Brain microvascular endothelial cell (primary cell): ENCODE measurements around the gene SEC22C.

Source experiments
- DNase-seq: peaks from one replicate; pipeline ENCODE4 v3.0.0-alpha.2; 2020
- H3K27ac ChIP-seq: fragments of 250-450 bp; sonication (Bioruptor Pico); 2 replicates; pipeline ENCODE4 v1.5.1; 2020; ENCODE audit warnings: mild to moderate bottlenecking, moderate library complexity
- H3K27me3 ChIP-seq: fragments of 250-450 bp; sonication (Bioruptor Pico); replicated peaks from 2 replicates; pipeline ENCODE4 v1.5.1; 2020; ENCODE audit warnings: mild to moderate bottlenecking
- H3K36me3 ChIP-seq: fragments of 250-450 bp; sonication (Bioruptor Pico); replicated peaks from 2 replicates; pipeline ENCODE4 v1.5.1; 2020; ENCODE audit warnings: mild to moderate bottlenecking
- H3K4me3 ChIP-seq: 2 replicates; pipeline ENCODE4 v1.5.1; 2011; ENCODE audit warnings: low read depth, mild to moderate bottlenecking, control low read depth, low read length, moderate library complexity
- CTCF ChIP-seq: IDR thresholded peaks from 2 replicates; pipeline ENCODE4 v1.5.1; 2011; ENCODE audit warnings: low read depth, mild to moderate bottlenecking, moderate library complexity, low read length, control low read depth, inconsistent platforms; ENCODE audit errors: missing control alignments
- in situ Hi-C: cut with HindIII; loops from 2 replicates; pipeline ENCODE4 v1.10.0; 2017; ENCODE audit warnings: low sequenced_read_pairs, low pct_ligation_motif_present

SEC22C gene

DNA sequence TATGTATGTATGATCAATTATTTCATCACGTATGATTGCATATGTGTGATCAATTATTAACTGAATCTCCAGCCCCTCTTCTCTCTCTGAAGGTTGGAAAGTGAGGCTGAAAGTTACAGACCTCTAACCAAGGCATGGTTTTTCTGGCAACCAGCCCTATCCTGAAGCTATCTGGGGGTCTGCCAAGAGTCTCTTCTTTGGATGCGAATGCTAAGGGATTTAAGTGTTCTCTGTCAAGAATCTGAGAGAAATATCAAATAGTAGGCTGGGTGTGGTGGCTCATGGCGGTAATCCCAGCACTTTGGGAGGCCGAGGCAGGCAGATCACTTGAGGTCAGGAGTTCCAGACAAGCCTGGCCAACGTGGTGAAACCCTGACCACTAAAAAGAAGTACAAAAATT, 26.8 kb upstream of the SEC22C start:
- no peak for DNase-seq
- in situ Hi-C loops = no loop called here
- no peak for TF ChIP-seq CTCF
- Histone ChIP-seq H3K27ac (no peak overlapping the region), H3K27me3 (no peaks in the 10 kb centered on the region), H3K4me3 (no peak overlapping the region), H3K36me3 (peaks cover 12% of the 10 kb centered on the region)

- H3K36me3 ChIP-seq = peaks cover 10% of the 10 kb centered on the region
- no peak for TF ChIP-seq CTCF
- H3K27me3 ChIP-seq = no peaks in the 10 kb centered on the region
- H3K27ac ChIP-seq = no peak overlapping the region
- no peak overlapping the region for H3K4me3 ChIP-seq
- in situ Hi-C loops = no loop called here
- DNase-seq = no peak
Measured at GRCh38 chr3:42605546-42606173, 23.9 kb upstream of the SEC22C start.

GRCh38 chr3:42602961-42603360, 21.2 kb upstream of the SEC22C start:
- no peak for DNase-seq
- H3K27ac ChIP-seq = no peak overlapping the region
- H3K27me3 ChIP-seq = no peaks in the 10 kb centered on the region
- in situ Hi-C loops = no loop called here
- no peaks in the 10 kb centered on the region for H3K36me3 ChIP-seq
- no peak overlapping the region for H3K4me3 ChIP-seq
- no peak for TF ChIP-seq CTCF

DNA sequence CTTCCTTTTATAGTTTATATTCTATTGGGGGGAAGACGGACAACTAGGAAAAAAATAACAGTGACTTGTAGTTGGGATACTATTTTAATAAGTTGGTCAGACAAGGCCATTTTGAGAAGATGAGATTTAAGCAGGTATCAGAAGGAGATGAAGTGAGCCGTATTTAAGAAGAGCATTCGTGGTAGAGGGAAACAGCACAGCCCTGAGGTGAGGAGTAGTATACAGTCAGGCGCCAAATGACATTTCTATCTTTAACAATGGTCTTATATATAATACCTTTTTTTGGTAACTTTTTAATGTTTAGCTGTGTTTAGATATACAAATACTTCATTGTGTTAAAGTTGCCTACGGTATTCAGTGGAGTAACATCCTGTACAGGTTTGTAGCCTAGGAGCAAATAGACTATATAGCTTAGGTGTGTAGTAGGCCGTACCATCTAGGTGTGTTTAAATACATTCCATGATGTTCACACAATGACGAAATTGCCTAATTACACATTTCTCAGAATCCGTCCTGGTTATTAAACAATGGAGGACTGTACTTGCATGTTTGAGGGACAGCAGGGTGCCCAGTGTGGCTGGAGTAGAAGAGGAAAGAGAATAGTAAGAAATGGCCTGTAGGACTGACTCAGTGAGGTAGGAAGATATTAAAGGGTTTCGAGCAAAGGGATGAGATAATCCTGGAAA, 20.3 kb upstream of the SEC22C start:
- DNase-seq = no peak

DNA sequence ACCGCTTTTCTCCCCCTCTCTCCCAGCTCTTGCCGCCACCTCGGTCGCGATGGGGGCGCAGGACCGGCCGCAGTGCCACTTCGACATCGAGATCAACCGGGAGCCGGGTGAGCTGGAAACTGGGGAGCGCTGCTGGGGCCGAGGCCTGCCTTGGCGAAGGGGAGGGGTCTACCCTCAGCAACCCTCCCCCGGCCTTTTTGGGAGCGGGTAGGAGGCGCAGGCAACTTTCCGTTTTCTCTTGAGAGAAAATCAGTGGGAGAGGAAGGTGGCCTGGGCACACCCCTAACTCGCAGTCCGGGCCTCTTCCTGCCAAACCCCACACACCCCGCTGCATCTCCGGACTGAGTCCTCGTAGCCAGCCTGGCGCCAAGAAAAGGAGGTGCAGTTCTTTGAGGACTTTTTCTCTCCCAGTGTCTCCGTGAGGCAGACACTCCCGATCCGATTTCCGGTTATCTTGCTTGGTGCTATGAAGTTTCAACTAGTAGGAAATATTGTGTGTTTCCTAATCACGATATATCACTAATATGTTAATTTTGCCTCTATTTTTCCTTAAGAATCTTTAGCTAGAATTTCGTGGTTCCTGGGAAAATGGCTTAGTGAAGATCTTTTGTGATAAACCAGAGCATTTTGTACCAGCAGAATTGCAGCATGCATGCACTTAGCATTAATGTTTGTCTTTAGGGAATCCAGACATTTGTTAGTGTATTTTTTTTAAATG, 19.4 kb upstream of the SEC22C start:
- in situ Hi-C loops = no loop called here
- Histone ChIP-seq H3K36me3 (no peaks in the 10 kb centered on the region), H3K4me3 (peak overlapping the region; percentile 88), H3K27me3 (no peaks in the 10 kb centered on the region), H3K27ac (peak overlapping the region; percentile 85)
- peak; percentile 58 for DNase-seq
- peak; percentile 44 for TF ChIP-seq CTCF

More for the DNA sequence above, 20.3 kb upstream of the SEC22C start:
- in situ Hi-C loops = no loop called here
- Histone ChIP-seq H3K36me3 (no peaks in the 10 kb centered on the region), H3K4me3 (peak overlapping the region; percentile 88), H3K27ac (no peak overlapping the region), H3K27me3 (no peaks in the 10 kb centered on the region)
- peak; percentile 28 for TF ChIP-seq CTCF
